ENCODE measurements around the gene ACYP1. TPM values are rescaled to one million over a fixed set of nuclear protein-coding genes. Genes with fewer than 3 reads are reported as not detected.

Gene ACYP1
- total and polyA plus RNA-seq, 7 donors, result 7.1 to 25.9 (median 12.1) TPM

DNA sequence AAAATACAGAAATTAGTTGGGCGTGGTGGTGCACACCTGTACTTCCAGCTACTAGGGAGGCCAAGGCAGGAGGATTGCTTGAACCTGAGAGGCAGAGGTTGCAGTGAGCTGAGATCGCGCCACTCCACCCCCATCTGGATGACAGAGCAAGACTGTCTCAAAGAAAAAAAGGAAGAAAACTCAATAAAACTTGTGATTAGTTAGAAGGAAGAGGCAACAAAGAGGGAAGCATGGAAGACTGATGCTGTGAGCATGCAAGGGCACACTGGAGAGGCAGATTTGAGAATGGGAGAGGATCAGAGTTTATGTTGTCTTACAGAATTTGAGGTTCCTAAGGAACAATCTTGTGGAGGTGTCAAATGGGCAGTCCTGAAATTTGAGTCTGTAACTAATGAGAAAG lies 2.9 kb upstream of the ACYP1 start:
- ATAC-seq (no peak), DNase-seq (no peak)
- H3K4me3 ChIP-seq, result peak overlapping the region; percentile 74
- peaks cover 0 to 11% of the 10 kb centered on the region in 2 donors for H3K36me3 ChIP-seq (ENCODE audit: insufficient read depth in 1 of 2, low read depth in 1 of 2)
- no peaks in the 10 kb centered on the region for H3K9me3 ChIP-seq
- TF ChIP-seq, protein P1, sequence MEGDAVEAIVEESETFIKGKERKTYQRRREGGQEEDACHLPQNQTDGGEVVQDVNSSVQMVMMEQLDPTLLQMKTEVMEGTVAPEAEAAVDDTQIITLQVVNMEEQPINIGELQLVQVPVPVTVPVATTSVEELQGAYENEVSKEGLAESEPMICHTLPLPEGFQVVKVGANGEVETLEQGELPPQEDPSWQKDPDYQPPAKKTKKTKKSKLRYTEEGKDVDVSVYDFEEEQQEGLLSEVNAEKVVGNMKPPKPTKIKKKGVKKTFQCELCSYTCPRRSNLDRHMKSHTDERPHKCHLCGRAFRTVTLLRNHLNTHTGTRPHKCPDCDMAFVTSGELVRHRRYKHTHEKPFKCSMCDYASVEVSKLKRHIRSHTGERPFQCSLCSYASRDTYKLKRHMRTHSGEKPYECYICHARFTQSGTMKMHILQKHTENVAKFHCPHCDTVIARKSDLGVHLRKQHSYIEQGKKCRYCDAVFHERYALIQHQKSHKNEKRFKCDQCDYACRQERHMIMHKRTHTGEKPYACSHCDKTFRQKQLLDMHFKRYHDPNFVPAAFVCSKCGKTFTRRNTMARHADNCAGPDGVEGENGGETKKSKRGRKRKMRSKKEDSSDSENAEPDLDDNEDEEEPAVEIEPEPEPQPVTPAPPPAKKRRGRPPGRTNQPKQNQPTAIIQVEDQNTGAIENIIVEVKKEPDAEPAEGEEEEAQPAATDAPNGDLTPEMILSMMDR (IDR thresholded peaks at IDR 0.05), result no peak
- intact Hi-C loops (cut with DNase I), result loop anchor here (2.0 to 10.0 kb wide), 2 partner anchors 62 to 68 kb away; partner anchors contain the start of gene EIF2B2 (in 1 of the 2)
- no peak overlapping the region for H3K27ac ChIP-seq
- WGBS, 3 donors, result 96 to 99% (median 98%) methylated on average over 3 of the region's 3 CpGs
- H3K4me1 ChIP-seq, result peaks cover 50% of the 10 kb centered on the region
- H3K27me3 ChIP-seq (ENCODE audit: insufficient read depth in 3 of 3, low read length in 2 of 3), result no peaks in the 10 kb centered on the region

DNA sequence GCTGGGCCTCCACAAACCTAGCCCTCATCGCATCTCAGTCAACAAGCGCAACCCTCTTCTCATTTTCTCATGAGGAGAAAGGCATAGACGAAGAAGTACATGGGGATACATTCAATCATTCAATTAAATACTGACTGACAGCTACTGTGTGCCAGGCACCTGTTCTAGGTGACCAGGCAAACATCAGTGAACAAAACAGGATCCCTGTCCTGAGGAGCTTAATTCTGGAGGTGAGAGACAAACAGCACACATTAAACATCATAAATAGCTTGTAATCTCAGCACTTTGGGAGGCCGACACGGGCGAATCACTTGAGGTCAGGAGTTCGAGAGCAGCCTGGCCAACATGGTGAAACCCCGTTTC lies 362 bp upstream of the ACYP1 start:
- WGBS, 3 donors, result 21 to 39% (median 35%) methylated on average over 8 of the region's 8 CpGs
- no peaks in the 10 kb centered on the region for H3K27me3 ChIP-seq (ENCODE audit: insufficient read depth in 3 of 3, low read length in 2 of 3)
- no peaks in the 10 kb centered on the region for H3K9me3 ChIP-seq
- peak overlapping the region; percentile 85 for H3K27ac ChIP-seq
- intact Hi-C loops (cut with DNase I), result loop anchor here in 1 of 2 donors (10.0 kb wide), 1 partner anchor 59 kb away; the partner anchor contains the start of gene EIF2B2
- DNase-seq (no peak), ATAC-seq (peak; percentile 58 to 73 (median 63))
- peak overlapping the region; percentile 84 for H3K4me3 ChIP-seq
- peaks cover 0 to 22% of the 10 kb centered on the region in 2 donors for H3K36me3 ChIP-seq (ENCODE audit: insufficient read depth in 1 of 2, low read depth in 1 of 2)
- TF ChIP-seq, protein P1 (IDR thresholded peaks at IDR 0.05), result no peak
- H3K4me1 ChIP-seq, result peaks cover 36% of the 10 kb centered on the region

DNA sequence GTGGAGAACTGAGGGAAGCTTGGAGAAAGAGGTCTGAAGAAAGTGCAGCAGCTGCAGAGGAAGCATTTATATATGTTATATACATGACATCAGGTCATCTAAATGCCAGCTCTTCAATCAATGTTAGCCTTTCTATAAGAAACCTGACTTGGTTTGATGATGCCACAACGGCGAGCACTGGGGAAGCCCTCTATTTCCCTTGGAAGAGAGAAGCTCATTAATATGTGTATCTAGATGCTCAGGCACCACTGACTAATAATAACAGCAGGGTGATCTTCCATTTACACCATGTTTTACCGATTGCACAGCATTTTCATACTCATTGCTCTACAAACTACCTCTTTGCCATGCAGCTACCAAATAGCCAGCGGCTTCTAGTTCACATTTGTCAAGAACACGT lies 811 bp downstream of the ACYP1 start:
- no peaks in the 10 kb centered on the region for H3K9me3 ChIP-seq
- peak overlapping the region; percentile 84 for H3K4me3 ChIP-seq
- peaks cover 33% of the 10 kb centered on the region for H3K4me1 ChIP-seq
- peaks cover 0 to 22% of the 10 kb centered on the region in 2 donors for H3K36me3 ChIP-seq (ENCODE audit: insufficient read depth in 1 of 2, low read depth in 1 of 2)
- TF ChIP-seq, protein P1 (IDR thresholded peaks at IDR 0.05), result no peak
- WGBS, 3 donors, result 28 to 40% (median 32%) methylated on average over 5 of the region's 5 CpGs
- DNase-seq (no peak), ATAC-seq (no peak)
- peak overlapping the region; percentile 85 for H3K27ac ChIP-seq
- intact Hi-C loops (cut with DNase I), result loop anchor here in 1 of 2 donors (10.0 kb wide), 1 partner anchor 58 kb away; the partner anchor contains the start of gene EIF2B2
- H3K27me3 ChIP-seq (ENCODE audit: insufficient read depth in 3 of 3, low read length in 2 of 3), result no peaks in the 10 kb centered on the region

DNA sequence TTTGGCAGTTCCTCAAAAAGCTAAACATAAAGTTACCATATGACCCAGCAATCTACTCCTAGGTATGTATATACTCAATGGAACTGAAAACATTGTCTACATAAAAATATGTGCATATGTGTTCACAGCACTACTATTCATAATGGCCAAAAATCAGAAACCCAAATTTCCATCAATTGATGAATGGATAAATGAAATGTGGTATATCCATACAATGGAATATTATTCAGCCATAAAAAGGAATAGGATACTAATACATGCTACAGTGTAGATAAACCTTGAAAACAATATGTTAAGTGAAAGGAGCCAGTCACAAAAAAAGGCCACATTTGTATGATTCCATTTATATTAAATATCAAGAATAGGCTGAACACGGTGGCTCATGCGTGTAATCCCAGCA lies 3.4 kb downstream of the ACYP1 start:
- 50 to 66% (median 50%) methylated on average over 2 of the region's 2 CpGs for WGBS, 3 donors
- peaks cover 19% of the 10 kb centered on the region for H3K4me1 ChIP-seq
- TF ChIP-seq, protein P1 (IDR thresholded peaks at IDR 0.05), result no peak
- no peaks in the 10 kb centered on the region for H3K9me3 ChIP-seq
- no peak overlapping the region for H3K27ac ChIP-seq
- ATAC-seq (no peak), DNase-seq (no peak)
- H3K4me3 ChIP-seq, result no peak overlapping the region
- H3K36me3 ChIP-seq (ENCODE audit: insufficient read depth in 1 of 2, low read depth in 1 of 2), result peaks cover 0 to 20% of the 10 kb centered on the region in 2 donors
- intact Hi-C loops (cut with DNase I), result loop anchor here in 1 of 2 donors (10.0 kb wide), 1 partner anchor 56 kb away; the partner anchor contains the start of gene EIF2B2
- H3K27me3 ChIP-seq (ENCODE audit: insufficient read depth in 3 of 3, low read length in 2 of 3), result no peaks in the 10 kb centered on the region

DNA sequence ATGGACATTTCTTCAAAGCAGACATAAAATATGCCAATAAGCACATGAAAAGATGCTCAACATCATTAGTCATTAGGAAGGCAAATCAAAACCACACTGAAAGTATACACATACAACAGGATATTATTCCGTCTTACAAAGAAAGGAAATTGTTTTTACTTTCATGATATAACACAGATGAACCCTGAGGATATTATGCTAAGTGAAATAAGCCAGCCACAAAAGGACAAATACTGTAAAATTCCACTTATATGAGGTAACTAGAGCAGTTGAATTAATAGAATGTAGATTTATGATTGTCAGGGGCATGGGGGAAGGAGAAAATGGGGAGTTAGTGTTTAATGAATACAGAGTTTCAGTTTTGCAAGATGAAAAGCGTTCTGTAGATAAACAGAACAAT lies 4.2 kb downstream of the ACYP1 start:
- no peak overlapping the region for H3K27ac ChIP-seq
- no peak overlapping the region for H3K4me3 ChIP-seq
- TF ChIP-seq, protein P1 (IDR thresholded peaks at IDR 0.05), result no peak
- peaks cover 0 to 21% of the 10 kb centered on the region in 2 donors for H3K36me3 ChIP-seq (ENCODE audit: insufficient read depth in 1 of 2, low read depth in 1 of 2)
- peaks cover 15% of the 10 kb centered on the region for H3K4me1 ChIP-seq
- intact Hi-C loops (cut with DNase I), result loop anchor here in 1 of 2 donors (10.0 kb wide), 1 partner anchor 55 kb away; the partner anchor contains the start of gene EIF2B2
- no peak for DNase-seq
- H3K27me3 ChIP-seq (ENCODE audit: insufficient read depth in 3 of 3, low read length in 2 of 3), result no peaks in the 10 kb centered on the region
- WGBS, 3 donors, result 85 to 94% (median 87%) methylated on average over 2 of the region's 2 CpGs
- ATAC-seq, result no peak
- H3K9me3 ChIP-seq, result no peaks in the 10 kb centered on the region
